Measurements from ENCODE around the gene IRF4.

IRF4 gene

DNA sequence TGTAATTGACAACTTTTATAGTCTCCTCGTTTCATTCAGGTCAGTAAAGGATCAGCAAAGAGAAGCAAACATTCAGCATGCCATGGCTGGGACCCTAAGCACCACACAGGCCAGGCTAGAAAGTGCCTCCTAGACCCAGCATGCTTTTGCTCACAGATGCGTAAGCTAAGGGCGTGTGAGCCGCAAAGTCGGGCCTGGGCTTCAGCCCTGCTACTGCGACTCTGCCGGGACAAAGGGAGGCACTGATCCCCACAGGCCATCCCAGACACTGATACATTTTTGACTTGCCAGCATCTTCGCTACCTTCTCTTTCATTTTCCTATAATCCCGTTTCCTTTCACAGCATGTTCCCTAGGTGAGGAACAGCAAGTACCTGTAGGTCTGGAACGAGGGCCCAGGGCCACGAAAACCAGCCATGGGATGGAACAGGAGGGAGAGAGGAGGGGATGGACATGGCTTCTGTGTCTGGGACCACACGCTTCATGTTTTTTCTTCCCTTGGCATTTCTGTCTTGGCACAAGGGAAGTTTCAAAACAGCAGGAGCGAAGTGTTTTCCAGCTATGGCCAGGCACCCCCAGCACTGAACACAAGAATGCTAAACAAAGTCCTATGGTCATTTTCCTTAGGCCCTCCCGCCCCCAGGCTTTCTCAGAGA is 42.6 kb downstream of the IRF4 start:
- TF ChIP-seq CTCF (IDR thresholded peaks at IDR 0.05; ENCODE audit: low read depth, low read length, missing control alignments) = no peak
- H3K4me3 ChIP-seq (ENCODE audit: low read depth, low read length) = no peak overlapping the region

DNA sequence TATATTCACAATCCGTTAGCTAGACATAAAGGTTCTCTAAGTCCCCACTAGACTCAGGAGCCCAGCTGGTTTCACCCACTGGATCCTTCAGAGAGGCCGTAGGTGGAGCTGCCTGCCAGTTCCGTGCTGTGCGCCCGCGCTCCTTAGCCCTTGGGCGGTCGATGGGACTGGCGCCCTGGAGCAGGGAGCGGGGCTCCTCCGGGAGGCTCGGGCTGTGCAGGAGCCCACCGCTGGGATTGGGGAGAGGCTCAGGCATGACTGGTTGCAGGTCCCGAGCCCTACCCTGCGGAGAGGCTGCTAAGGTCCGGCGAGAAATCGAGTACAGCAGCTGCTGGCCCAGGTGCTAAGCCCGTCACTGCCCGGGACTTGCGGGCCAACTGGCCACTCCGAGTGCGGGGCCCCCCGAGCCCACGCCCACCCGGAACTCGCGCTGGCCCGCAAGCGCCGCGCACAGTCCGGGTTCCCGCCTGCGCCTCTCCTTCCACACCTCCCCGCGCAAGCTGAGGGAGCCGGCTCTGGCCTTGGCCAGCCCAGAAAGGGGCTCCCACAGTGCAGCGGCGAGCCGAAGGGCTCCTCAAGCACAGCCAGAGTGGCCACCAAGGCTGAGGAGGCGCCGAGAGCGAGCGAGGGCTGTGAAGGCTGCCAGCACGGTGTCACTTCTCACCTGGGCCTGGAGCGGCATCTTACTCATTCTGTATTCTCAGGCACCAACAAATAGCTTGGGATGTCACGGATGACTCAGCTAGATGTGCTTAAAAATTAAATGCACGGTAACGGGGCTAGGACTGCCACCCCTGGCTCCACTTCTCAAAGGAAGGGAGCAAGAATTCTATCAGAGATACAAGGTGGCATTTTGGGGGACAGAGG is 44.1 kb downstream of the IRF4 start:
- no peak for TF ChIP-seq CTCF (IDR thresholded peaks at IDR 0.05; ENCODE audit: low read depth, low read length, missing control alignments)
- no peak for DNase-seq (ENCODE audit: low read depth)
- no peak overlapping the region for H3K4me3 ChIP-seq (ENCODE audit: low read depth, low read length)

More for the DNA sequence above, 42.6 kb downstream of the IRF4 start:
- no peak for DNase-seq (ENCODE audit: low read depth)

DNA sequence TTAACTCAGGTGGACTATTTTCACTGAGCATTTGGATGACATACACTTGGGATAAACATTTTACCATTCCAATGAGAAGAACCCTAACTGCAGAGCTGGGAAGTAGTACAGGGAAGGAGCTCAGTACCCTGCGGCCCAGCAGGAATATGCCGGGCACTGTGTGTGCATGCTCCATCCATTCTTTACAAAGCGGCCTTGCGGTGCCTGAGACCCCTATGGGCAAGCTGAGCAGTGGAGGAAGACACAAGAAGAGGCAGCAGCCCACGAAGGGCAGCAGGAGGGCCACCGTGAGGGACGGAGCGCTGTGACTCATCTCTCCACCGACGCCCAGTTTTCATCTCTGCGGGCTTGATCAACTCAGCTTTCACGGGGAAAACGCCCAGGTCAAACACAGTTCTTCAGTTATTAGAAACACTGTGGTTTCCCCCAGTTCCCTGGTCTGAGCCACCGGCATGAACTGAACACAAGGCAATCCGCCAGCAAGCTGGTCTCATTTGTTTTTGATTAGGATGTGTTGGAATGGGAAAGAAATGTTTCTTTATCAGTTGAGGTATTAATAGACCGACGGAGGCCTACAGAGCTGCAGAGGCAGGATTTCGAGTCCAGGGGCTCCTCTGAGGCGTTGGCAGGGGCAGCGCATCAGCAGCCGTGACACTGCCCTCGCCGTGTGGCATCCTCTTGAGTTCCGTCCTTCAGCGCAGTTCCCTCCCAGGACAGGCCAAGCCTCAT is 44.9 kb downstream of the IRF4 start:
- H3K4me3 ChIP-seq (ENCODE audit: low read depth, low read length) = no peak overlapping the region
- no peak for TF ChIP-seq CTCF (IDR thresholded peaks at IDR 0.05; ENCODE audit: low read depth, low read length, missing control alignments)
- no peak for DNase-seq (ENCODE audit: low read depth)

- no peak for DNase-seq (ENCODE audit: low read depth)
- TF ChIP-seq CTCF (IDR thresholded peaks at IDR 0.05; ENCODE audit: low read depth, low read length, missing control alignments) = no peak
- no peak overlapping the region for H3K4me3 ChIP-seq (ENCODE audit: low read depth, low read length)
Measured at GRCh38 chr6:437037-437392, 45.5 kb downstream of the IRF4 start.

DNA sequence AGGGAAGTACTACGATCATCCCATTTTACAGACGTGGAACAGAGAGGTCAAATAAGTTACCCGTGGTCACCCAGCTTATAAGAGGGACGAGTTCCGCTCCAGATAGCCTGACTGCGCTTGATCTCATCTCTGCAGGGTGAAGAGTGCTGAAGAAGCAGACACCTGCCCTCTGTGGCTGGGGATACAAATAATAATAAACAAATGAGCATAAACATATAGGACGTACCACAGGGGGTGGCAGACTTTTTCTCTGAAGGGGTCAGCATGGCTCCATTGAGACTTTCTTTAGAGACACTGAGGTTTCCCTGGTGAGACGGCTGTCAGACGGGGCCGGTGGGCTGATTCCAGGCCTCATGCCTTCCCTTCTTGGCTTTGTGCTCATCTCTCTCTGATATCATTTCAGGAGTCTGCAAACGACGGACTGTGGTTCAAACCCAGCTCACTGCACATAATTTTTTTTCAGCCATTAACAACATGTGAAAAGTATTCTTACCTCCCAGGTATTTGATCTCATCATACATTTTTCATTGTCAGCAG is 47.1 kb downstream of the IRF4 start:
- DNase-seq (ENCODE audit: low read depth) = no peak
- no peak for TF ChIP-seq CTCF (IDR thresholded peaks at IDR 0.05; ENCODE audit: low read depth, low read length, missing control alignments)
- H3K4me3 ChIP-seq (ENCODE audit: low read depth, low read length) = no peak overlapping the region

GRCh38 chr6:439641-440167 is 48.2 kb downstream of the IRF4 start:
- H3K4me3 ChIP-seq (ENCODE audit: low read depth, low read length) = no peak overlapping the region
- no peak for DNase-seq (ENCODE audit: low read depth)
- no peak for TF ChIP-seq CTCF (IDR thresholded peaks at IDR 0.05; ENCODE audit: low read depth, low read length, missing control alignments)

All from GM12864 (cell line).